ENCODE results near the gene WASF2. TPM values are rescaled to one million over a fixed set of nuclear protein-coding genes. Genes with fewer than 3 reads are reported as not detected.

Gene WASF2
- polyA plus RNA-seq, 4 donors: 19.5 to 60.4 (median 34.9) TPM

GRCh38 chr1:27395441-27396195, 94.3 kb downstream of the WASF2 start:
- FAIRE-seq (no peak), DNase-seq (peak; percentile 65 to 71)
- peaks cover 0 to 30% (median 3%) of the 10 kb centered on the region in 3 donors for H3K4me1 ChIP-seq (ENCODE audit: control insufficient read depth in 3 of 3, insufficient read depth in 2 of 3, low read depth in 1 of 3, low read length in 2 of 3)
- H3K4me3 ChIP-seq (ENCODE audit: low read depth in 1 of 3, low read length in 3 of 3): no peak overlapping the region
- H3K27me3 ChIP-seq (ENCODE audit: control insufficient read depth in 3 of 3, insufficient read depth in 3 of 3, low read length in 3 of 3): peaks cover 0 to 26% (median 0%) of the 10 kb centered on the region in 3 donors
- no peak overlapping the region for H3K27ac ChIP-seq (ENCODE audit: low read depth in 1 of 3, low read length in 2 of 3)
- 6 to 8% (median 7%) methylated on average over 10 of the region's 10 CpGs for WGBS, 3 donors
- no peaks in the 10 kb centered on the region for H3K9me3 ChIP-seq (ENCODE audit: control insufficient read depth in 2 of 2, insufficient read depth in 1 of 2, low read depth in 1 of 2, low read length in 1 of 2)
- no peaks in the 10 kb centered on the region for H3K36me3 ChIP-seq (ENCODE audit: control insufficient read depth in 3 of 3, insufficient read depth in 2 of 3, low read depth in 1 of 3, low read length in 3 of 3)

DNA sequence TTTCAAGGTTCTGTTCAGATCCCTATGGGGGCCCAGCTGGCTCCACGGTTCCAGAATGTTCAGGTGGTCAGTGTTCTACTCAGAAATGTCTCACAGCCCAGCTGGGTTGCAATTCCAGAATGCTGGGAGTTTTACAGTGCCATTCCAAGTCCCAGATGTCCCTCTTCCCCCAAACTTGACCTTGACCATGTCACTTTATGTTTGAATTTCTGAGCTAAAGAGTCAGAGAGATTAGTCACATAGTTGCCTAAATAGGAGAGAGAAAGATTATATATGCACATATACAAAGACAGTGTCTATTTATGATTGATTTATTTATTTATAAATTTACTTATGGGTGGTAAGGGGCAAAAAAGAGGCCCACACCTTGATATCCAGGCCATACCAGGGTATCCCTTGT, 95.0 kb downstream of the WASF2 start:
- no peaks in the 10 kb centered on the region for H3K36me3 ChIP-seq (ENCODE audit: control insufficient read depth in 3 of 3, insufficient read depth in 2 of 3, low read depth in 1 of 3, low read length in 3 of 3)
- H3K9me3 ChIP-seq (ENCODE audit: control insufficient read depth in 2 of 2, insufficient read depth in 1 of 2, low read depth in 1 of 2, low read length in 1 of 2): no peaks in the 10 kb centered on the region
- H3K4me3 ChIP-seq (ENCODE audit: low read depth in 1 of 3, low read length in 3 of 3): no peak overlapping the region
- WGBS, 3 donors: 52 to 76% (median 68%) methylated on average over 1 of the region's 1 CpG
- FAIRE-seq (no peak), DNase-seq (no peak)
- H3K27me3 ChIP-seq (ENCODE audit: control insufficient read depth in 3 of 3, insufficient read depth in 3 of 3, low read length in 3 of 3): peaks cover 0 to 27% (median 0%) of the 10 kb centered on the region in 3 donors
- no peak overlapping the region for H3K27ac ChIP-seq (ENCODE audit: low read depth in 1 of 3, low read length in 2 of 3)
- peaks cover 0 to 25% (median 3%) of the 10 kb centered on the region in 3 donors for H3K4me1 ChIP-seq (ENCODE audit: control insufficient read depth in 3 of 3, insufficient read depth in 2 of 3, low read depth in 1 of 3, low read length in 2 of 3)

- 96 to 99% (median 98%) methylated on average over 5 to 9 of the region's 9 CpGs for WGBS, 3 donors
- DNase-seq (no peak), FAIRE-seq (no peak)
- H3K36me3 ChIP-seq (ENCODE audit: control insufficient read depth in 3 of 3, insufficient read depth in 2 of 3, low read depth in 1 of 3, low read length in 3 of 3): no peaks in the 10 kb centered on the region
- no peaks in the 10 kb centered on the region for H3K9me3 ChIP-seq (ENCODE audit: control insufficient read depth in 2 of 2, insufficient read depth in 1 of 2, low read depth in 1 of 2, low read length in 1 of 2)
- H3K27ac ChIP-seq (ENCODE audit: low read depth in 1 of 3, low read length in 2 of 3): no peak overlapping the region
- H3K27me3 ChIP-seq (ENCODE audit: control insufficient read depth in 3 of 3, insufficient read depth in 3 of 3, low read length in 3 of 3): peaks cover 0 to 27% (median 0%) of the 10 kb centered on the region in 3 donors
- H3K4me3 ChIP-seq (ENCODE audit: low read depth in 1 of 3, low read length in 3 of 3): no peak overlapping the region
- peaks cover 0 to 20% (median 3%) of the 10 kb centered on the region in 3 donors for H3K4me1 ChIP-seq (ENCODE audit: control insufficient read depth in 3 of 3, insufficient read depth in 2 of 3, low read depth in 1 of 3, low read length in 2 of 3)
These were observed 95.7 kb downstream of the WASF2 start for GRCh38 chr1:27394282-27394658.

- no peak for FAIRE-seq
- peaks cover 0 to 27% (median 0%) of the 10 kb centered on the region in 3 donors for H3K27me3 ChIP-seq (ENCODE audit: control insufficient read depth in 3 of 3, insufficient read depth in 3 of 3, low read length in 3 of 3)
- H3K27ac ChIP-seq (ENCODE audit: low read depth in 1 of 3, low read length in 2 of 3): no peak overlapping the region
- H3K36me3 ChIP-seq (ENCODE audit: control insufficient read depth in 3 of 3, insufficient read depth in 2 of 3, low read depth in 1 of 3, low read length in 3 of 3): no peaks in the 10 kb centered on the region
- DNase-seq: no peak
- no peak overlapping the region for H3K4me3 ChIP-seq (ENCODE audit: low read depth in 1 of 3, low read length in 3 of 3)
- peaks cover 0 to 15% (median 3%) of the 10 kb centered on the region in 3 donors for H3K4me1 ChIP-seq (ENCODE audit: control insufficient read depth in 3 of 3, insufficient read depth in 2 of 3, low read depth in 1 of 3, low read length in 2 of 3)
- 92 to 95% (median 93%) methylated on average over 18 of the region's 18 CpGs for WGBS, 3 donors
- H3K9me3 ChIP-seq (ENCODE audit: control insufficient read depth in 2 of 2, insufficient read depth in 1 of 2, low read depth in 1 of 2, low read length in 1 of 2): no peaks in the 10 kb centered on the region
These were observed 96.2 kb downstream of the WASF2 start for GRCh38 chr1:27393641-27394281.

DNA sequence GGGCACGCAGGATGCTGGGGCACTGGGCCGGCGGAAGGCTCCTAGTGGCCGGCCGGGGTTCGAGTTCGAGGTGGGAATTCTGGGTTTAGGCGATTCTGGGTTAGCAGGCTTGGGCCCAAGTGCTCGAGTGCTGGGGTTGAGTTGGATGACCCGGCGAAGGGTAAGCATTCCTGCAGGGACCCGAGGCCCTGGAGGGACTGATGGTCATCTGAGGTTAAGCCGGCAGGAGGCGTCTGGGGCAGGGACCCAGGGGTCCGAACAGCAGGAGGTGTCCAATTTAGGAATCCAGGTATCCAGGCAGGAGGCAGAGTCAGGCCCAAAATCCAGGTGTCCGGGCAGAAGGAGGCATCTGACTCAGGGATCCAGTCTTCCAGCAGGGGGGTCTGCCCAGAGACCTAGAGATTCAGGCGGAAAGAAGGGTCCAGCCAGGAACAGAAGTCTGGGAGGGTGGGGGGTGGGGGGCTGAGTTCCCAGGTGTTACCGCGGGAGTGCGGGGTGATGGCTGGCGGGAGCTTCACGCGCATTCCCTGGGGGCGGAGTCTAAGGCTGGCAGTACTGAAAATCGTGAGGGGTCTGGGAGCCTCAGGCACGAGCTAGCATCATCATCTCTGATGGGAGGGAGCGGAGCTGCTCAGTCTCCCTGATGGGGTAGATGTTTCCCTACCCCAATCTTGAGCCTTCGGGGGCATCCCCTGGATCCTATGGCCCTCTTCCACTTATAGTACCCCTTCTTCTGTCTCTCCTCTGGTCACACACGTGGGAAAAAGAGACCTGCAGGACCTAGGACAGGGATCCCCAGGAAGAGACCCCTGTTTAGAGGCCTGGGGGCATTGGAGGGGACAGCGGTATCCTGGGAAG, 97.0 kb downstream of the WASF2 start:
- Histone ChIP-seq H3K27me3 (ENCODE audit: control insufficient read depth in 3 of 3, insufficient read depth in 3 of 3, low read length in 3 of 3) (peaks cover 0 to 27% (median 0%) of the 10 kb centered on the region in 3 donors), H3K36me3 (ENCODE audit: control insufficient read depth in 3 of 3, insufficient read depth in 2 of 3, low read depth in 1 of 3, low read length in 3 of 3) (no peaks in the 10 kb centered on the region), H3K4me3 (ENCODE audit: low read depth in 1 of 3, low read length in 3 of 3) (peak overlapping the region in 2 of 3 donors; percentile 38 to 43), H3K27ac (ENCODE audit: low read depth in 1 of 3, low read length in 2 of 3) (peak overlapping the region in 1 of 3 donors; percentile 17), H3K9me3 (ENCODE audit: control insufficient read depth in 2 of 2, insufficient read depth in 1 of 2, low read depth in 1 of 2, low read length in 1 of 2) (no peaks in the 10 kb centered on the region), H3K4me1 (ENCODE audit: control insufficient read depth in 3 of 3, insufficient read depth in 2 of 3, low read depth in 1 of 3, low read length in 2 of 3) (peaks cover 0 to 11% (median 3%) of the 10 kb centered on the region in 3 donors)
- 37 to 39% (median 38%) methylated on average over 30 of the region's 30 CpGs for WGBS, 3 donors
- FAIRE-seq (no peak), DNase-seq (no peak)

DNA sequence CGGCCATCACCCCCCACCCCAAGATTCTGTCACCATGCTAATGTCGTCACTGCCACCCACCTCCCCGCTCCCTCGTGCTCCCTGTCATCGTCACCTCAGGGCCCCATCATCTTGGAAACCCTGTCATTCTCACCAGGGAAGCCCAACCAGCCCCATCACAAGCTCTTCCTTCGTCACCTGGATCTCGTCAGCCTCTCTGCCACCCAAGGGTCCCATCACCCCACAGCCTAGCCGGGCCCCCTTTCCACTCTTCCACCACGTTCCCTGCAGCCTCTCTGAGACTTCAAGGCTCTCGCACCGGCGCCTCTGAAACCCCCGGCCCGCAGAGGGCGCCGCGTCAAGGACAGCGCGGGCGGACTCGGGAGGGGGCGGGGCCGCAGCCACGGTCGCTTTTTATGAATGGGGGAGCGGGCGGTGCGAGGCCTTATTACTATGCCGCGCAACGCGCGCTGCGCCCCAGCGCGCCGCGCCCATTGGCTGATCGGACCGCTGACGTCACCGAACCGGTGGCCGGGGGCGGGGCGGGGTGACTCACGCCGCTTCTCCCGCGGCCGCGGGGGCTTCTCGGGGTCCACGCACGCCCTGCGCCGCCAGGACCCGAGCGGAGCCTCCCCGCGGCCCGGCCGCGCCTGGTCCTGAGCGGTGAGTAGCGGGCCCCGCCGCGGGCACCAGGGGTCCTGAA, 97.7 kb downstream of the WASF2 start, which contains the start of gene GPR3:
Gene GPR3, plus strand, starts transcription at position 527 of the 682 bp plus-strand sequence. CDS start 1,177 bp downstream, outside the sequence.
- peak; percentile 79 to 92 for DNase-seq
- peak within 1 kb of the TSS in 1 of 3 donors; percentile 68 for H3K27ac ChIP-seq (ENCODE audit: low read depth in 1 of 3, low read length in 2 of 3)
- H3K36me3 ChIP-seq (ENCODE audit: control insufficient read depth in 3 of 3, insufficient read depth in 2 of 3, low read depth in 1 of 3, low read length in 3 of 3): no peaks in the 10 kb centered on the region
- no peak for FAIRE-seq
- no peaks in the 10 kb centered on the region for H3K9me3 ChIP-seq (ENCODE audit: control insufficient read depth in 2 of 2, insufficient read depth in 1 of 2, low read depth in 1 of 2, low read length in 1 of 2)
- H3K4me3 ChIP-seq (ENCODE audit: low read depth in 1 of 3, low read length in 3 of 3): peak within 1 kb of the TSS in 2 of 3 donors; percentile 38 to 43
- WGBS, 3 donors: 1 to 2% (median 1%) methylated on average over 41 to 69 of the region's 69 CpGs
- H3K27me3 ChIP-seq (ENCODE audit: control insufficient read depth in 3 of 3, insufficient read depth in 3 of 3, low read length in 3 of 3): peaks cover 0 to 27% (median 0%) of the 10 kb centered on the region in 3 donors
- H3K4me1 ChIP-seq (ENCODE audit: control insufficient read depth in 3 of 3, insufficient read depth in 2 of 3, low read depth in 1 of 3, low read length in 2 of 3): peaks cover 0 to 11% (median 3%) of the 10 kb centered on the region in 3 donors

DNA sequence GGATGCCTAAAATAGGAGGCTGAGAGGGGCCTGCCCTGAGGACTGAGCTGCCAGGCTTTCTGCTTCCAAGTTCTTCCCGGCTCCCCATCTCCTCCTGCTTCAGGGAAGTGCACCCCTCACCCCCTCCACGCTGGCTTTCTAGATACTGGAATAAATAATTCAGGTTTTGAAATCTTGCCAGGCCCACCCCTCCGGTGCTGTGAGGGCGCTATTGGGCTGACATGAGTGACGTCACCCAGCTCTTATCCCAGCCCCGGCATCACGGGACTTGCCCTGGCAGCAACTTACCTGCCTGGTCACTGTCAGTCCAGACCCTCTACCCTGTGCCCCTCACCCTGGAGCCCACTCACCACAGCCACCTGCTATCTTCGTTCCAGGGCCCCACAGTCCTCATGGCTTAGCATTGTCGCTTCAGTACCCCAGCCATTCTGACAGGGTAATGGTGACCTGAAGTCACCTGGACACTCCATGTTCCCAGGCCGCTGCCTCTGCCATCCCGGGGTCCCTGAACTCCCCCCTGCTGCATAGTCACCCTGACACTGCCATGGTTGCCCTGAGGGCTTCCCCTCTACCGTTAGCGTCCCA, 98.4 kb downstream of the WASF2 start:
- peak overlapping the region in 1 of 3 donors; percentile 19 for H3K4me3 ChIP-seq (ENCODE audit: low read depth in 1 of 3, low read length in 3 of 3)
- peaks cover 0 to 27% (median 0%) of the 10 kb centered on the region in 3 donors for H3K27me3 ChIP-seq (ENCODE audit: control insufficient read depth in 3 of 3, insufficient read depth in 3 of 3, low read length in 3 of 3)
- no peak for FAIRE-seq
- peaks cover 0 to 11% (median 3%) of the 10 kb centered on the region in 3 donors for H3K4me1 ChIP-seq (ENCODE audit: control insufficient read depth in 3 of 3, insufficient read depth in 2 of 3, low read depth in 1 of 3, low read length in 2 of 3)
- H3K36me3 ChIP-seq (ENCODE audit: control insufficient read depth in 3 of 3, insufficient read depth in 2 of 3, low read depth in 1 of 3, low read length in 3 of 3): no peaks in the 10 kb centered on the region
- DNase-seq: peak in 1 of 2 donors; percentile 65
- peak overlapping the region in 1 of 3 donors; percentile 68 for H3K27ac ChIP-seq (ENCODE audit: low read depth in 1 of 3, low read length in 2 of 3)
- H3K9me3 ChIP-seq (ENCODE audit: control insufficient read depth in 2 of 2, insufficient read depth in 1 of 2, low read depth in 1 of 2, low read length in 1 of 2): no peaks in the 10 kb centered on the region
- WGBS, 3 donors: 4 to 9% (median 6%) methylated on average over 13 of the region's 13 CpGs
